Type B pancreatic cell (in vitro differentiated cells): ENCODE results near the gene MED25. TPM values are rescaled to one million over a fixed set of nuclear protein-coding genes. Genes with fewer than 3 reads are reported as not detected.
A peak's percentile ranks its signal among the peaks of the same experiment; 100 is the strongest.

ENCODE experiments used
- DNase-seq: peaks from one replicate; pipeline ENCODE4 v3.0.0; 2021; ENCODE audit warnings: mixed read lengths; ENCODE audit not compliant: unreplicated experiment; ENCODE audit errors: extremely low spot score
- H3K27ac Mint-ChIP-seq: 2 replicates; pipeline ENCODE4 v1.8.0; 2021; ENCODE audit warnings: mild to moderate bottlenecking, mixed read lengths
- H3K27me3 Mint-ChIP-seq: 2 replicates; pipeline ENCODE4 v1.8.0; 2021; ENCODE audit warnings: mixed read lengths
- H3K36me3 Mint-ChIP-seq: 2 replicates; pipeline ENCODE4 v1.8.0; 2021; ENCODE audit warnings: mixed read lengths
- H3K4me1 Mint-ChIP-seq: one replicate; pipeline ENCODE4 v1.8.0; 2021; ENCODE audit warnings: mixed read lengths; ENCODE audit not compliant: unreplicated experiment
- H3K4me3 Mint-ChIP-seq: 2 replicates; pipeline ENCODE4 v1.8.0; 2021; ENCODE audit warnings: mild to moderate bottlenecking, mixed read lengths
- H3K9me3 Mint-ChIP-seq: 2 replicates; pipeline ENCODE4 v1.8.0; 2021; ENCODE audit warnings: mixed read lengths
- CTCF ChIP-seq: fragments of 200-600 bp; sonication (generic); conservative IDR thresholded peaks from 2 replicates; pipeline ENCODE4 v1.5.0; 2021; ENCODE audit warnings: antibody characterized with exemption, mild to moderate bottlenecking
- total RNA-seq: library from RNA; stranded (reverse); gene quantifications from 2 replicates; pipeline ENCODE4 v1.2.1, GENCODE V29; 2021; ENCODE audit warnings: low replicate concordance

MED25 gene
- total RNA-seq, 1 donor from 2014 or later: 88.9 TPM

- Mint-ChIP-seq H3K27ac (no peak within 1 kb of the TSS), H3K4me3 (no peak within 1 kb of the TSS), H3K36me3 (peaks cover 10% of the 10 kb centered on the region), H3K4me1 (peaks cover 22% of the 10 kb centered on the region), H3K27me3 (no peaks in the 10 kb centered on the region), H3K9me3 (no peaks in the 10 kb centered on the region)
- peak; percentile 93 for DNase-seq
- TF ChIP-seq CTCF: no peak
Measured at GRCh38 chr19:49866933-49867782, 49.1 kb downstream of the MED25 start, which contains the start of gene PNKP. TSS of gene PNKP (minus strand) at chr19:49867576. CDS start at chr19:49867204, 372 bp downstream.

GRCh38 chr19:49869009-49869483 is 51.0 kb downstream of the MED25 start:
- Mint-ChIP-seq H3K9me3 (no peaks in the 10 kb centered on the region), H3K27me3 (no peaks in the 10 kb centered on the region), H3K36me3 (peaks cover 7% of the 10 kb centered on the region), H3K4me3 (no peak overlapping the region), H3K27ac (no peak overlapping the region), H3K4me1 (peaks cover 18% of the 10 kb centered on the region)
- DNase-seq: no peak
- no peak for TF ChIP-seq CTCF

GRCh38 chr19:49869484-49870308 is 51.6 kb downstream of the MED25 start:
- Mint-ChIP-seq H3K27me3 (no peaks in the 10 kb centered on the region), H3K27ac (peak overlapping the region; percentile 88), H3K4me1 (peaks cover 18% of the 10 kb centered on the region), H3K9me3 (no peaks in the 10 kb centered on the region), H3K36me3 (peaks cover 7% of the 10 kb centered on the region), H3K4me3 (no peak overlapping the region)
- TF ChIP-seq CTCF: peak; percentile 24
- DNase-seq: peak; percentile 97

GRCh38 chr19:49870309-49870901 is 52.3 kb downstream of the MED25 start:
- H3K27me3 Mint-ChIP-seq: no peaks in the 10 kb centered on the region
- H3K4me3 Mint-ChIP-seq: no peak overlapping the region
- no peaks in the 10 kb centered on the region for H3K9me3 Mint-ChIP-seq
- DNase-seq: no peak
- H3K27ac Mint-ChIP-seq: peak overlapping the region; percentile 88
- H3K36me3 Mint-ChIP-seq: peaks cover 4% of the 10 kb centered on the region
- H3K4me1 Mint-ChIP-seq: peaks cover 13% of the 10 kb centered on the region
- TF ChIP-seq CTCF: no peak

- no peaks in the 10 kb centered on the region for H3K27me3 Mint-ChIP-seq
- H3K9me3 Mint-ChIP-seq: no peaks in the 10 kb centered on the region
- no peak for DNase-seq
- peak overlapping the region; percentile 50 for H3K27ac Mint-ChIP-seq
- peaks cover 9% of the 10 kb centered on the region for H3K4me1 Mint-ChIP-seq
- H3K36me3 Mint-ChIP-seq: peaks cover 4% of the 10 kb centered on the region
- no peak for TF ChIP-seq CTCF
- H3K4me3 Mint-ChIP-seq: peak overlapping the region; percentile 76
Measured at GRCh38 chr19:49871349-49871985, 53.4 kb downstream of the MED25 start.
